KBM-7 (cell line): ENCODE measurements around the gene EMC8.

Experiments used
- DNase-seq: peaks from one replicate; pipeline ENCODE4 v3.0.0-alpha.2; 2015
- in situ Hi-C: fragments of 300-500 bp; cut with MboI; formaldehyde crosslinking; loops from 2 replicates; pipeline ENCODE4 v1.14.3; 2020; ENCODE audit warnings: low sequenced_read_pairs, low pct_unique_long_range_greater_than_20kb, mixed read lengths

The EMC8 gene

GRCh38 chr16:85835956-85836705 lies 36.8 kb upstream of the EMC8 start:
- DNase-seq, result no peak

GRCh38 chr16:85835227-85835751 lies 35.9 kb upstream of the EMC8 start:
- DNase-seq, result no peak
- in situ Hi-C loops, result no loop called here

More at GRCh38 chr16:85835956-85836705, 36.8 kb upstream of the EMC8 start:
- in situ Hi-C loops, result no loop called here

DNA sequence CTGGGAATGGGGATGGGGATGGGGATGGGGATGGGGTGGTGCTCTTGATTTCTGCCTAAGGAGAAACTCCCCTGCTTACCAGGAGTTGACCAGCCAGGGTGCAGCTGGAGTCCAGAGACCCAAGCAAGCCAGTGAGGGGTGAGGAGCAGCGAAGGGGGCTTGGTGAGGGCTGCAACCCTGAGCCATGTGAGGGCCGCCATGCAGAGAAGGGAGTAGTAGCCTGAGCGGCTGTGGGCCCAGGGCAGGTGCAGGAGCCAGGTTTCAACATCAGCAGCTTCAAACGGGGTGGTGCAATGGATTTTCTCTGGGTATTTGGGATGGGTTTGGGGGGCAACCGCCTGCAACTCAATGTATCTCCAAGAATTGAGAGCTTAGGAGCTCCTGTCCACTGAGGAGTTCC lies 35.4 kb upstream of the EMC8 start:
- in situ Hi-C loops, result no loop called here

GRCh38 chr16:85833219-85833920 lies 34.0 kb upstream of the EMC8 start:
- in situ Hi-C loops, result no loop called here
- DNase-seq, result peak; percentile 39

More for the DNA sequence above, 35.4 kb upstream of the EMC8 start:
- DNase-seq, result no peak

- in situ Hi-C loops, result no loop called here
- DNase-seq, result no peak
These were observed 33.4 kb upstream of the EMC8 start for GRCh38 chr16:85832570-85833218.

DNA sequence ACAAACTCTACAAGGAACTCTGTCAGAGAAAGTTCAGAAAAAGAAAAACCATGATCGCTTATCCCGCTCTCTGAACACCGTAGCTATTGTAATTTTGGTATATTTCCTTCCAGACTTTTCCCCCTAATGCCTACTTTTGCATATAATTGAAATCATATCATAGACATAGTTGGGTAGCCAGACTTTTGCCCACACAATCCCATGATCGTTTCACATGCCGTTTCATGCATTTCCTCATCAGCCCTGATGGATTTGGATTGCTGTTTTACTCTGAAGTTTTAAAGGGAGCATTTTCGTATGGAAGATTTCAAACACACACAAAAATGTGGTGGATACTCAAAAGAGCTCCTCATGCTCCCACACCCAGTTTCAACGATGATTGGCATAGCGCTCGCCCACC lies 31.5 kb upstream of the EMC8 start:
- in situ Hi-C loops, result no loop called here
- no peak for DNase-seq

GRCh38 chr16:85829751-85830445 lies 30.6 kb upstream of the EMC8 start:
- in situ Hi-C loops, result loop anchor here (10.0 kb wide), 1 partner anchor 155 kb away; no protein-coding TSS in a partner anchor
- DNase-seq, result peak; percentile 87

GRCh38 chr16:85829171-85829719 lies 29.9 kb upstream of the EMC8 start:
- no peak for DNase-seq
- in situ Hi-C loops, result loop anchor here (10.0 kb wide), 1 partner anchor 156 kb away; no protein-coding TSS in a partner anchor

DNA sequence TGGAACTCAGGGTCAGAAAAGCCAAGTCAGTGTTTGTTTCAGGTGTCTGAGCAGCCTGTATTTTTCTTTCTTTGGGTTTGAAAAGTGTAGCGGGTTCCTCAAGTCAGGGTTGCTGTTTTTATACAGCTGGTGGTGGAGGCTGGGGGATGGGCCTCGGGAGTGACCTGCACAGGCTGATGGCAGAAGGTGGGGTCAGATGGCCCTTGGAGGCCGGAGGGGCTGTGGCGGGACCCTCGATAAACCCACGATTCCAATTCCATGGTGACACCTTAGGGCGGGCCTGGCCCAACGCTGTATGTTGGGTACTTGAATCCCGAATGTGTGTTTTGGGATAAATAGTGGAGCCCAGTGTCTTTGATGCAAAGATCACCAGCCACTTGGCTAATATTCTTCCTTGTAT lies 28.8 kb upstream of the EMC8 start:
- in situ Hi-C loops, result loop anchor here (10.0 kb wide), 1 partner anchor 157 kb away; no protein-coding TSS in a partner anchor

GRCh38 chr16:85826686-85827247 lies 27.4 kb upstream of the EMC8 start:
- DNase-seq, result no peak
- in situ Hi-C loops, result loop anchor here (10.0 kb wide), 1 partner anchor 158 kb away; no protein-coding TSS in a partner anchor

More for the DNA sequence above, 28.8 kb upstream of the EMC8 start:
- no peak for DNase-seq

GRCh38 chr16:85825326-85825725 lies 26.0 kb upstream of the EMC8 start:
- in situ Hi-C loops, result loop anchor here (10.0 kb wide), 1 partner anchor 159 kb away; no protein-coding TSS in a partner anchor
- DNase-seq, result no peak

GRCh38 chr16:85824161-85825135 lies 25.1 kb upstream of the EMC8 start:
- no peak for DNase-seq
- in situ Hi-C loops, result loop anchor here (10.0 to 25.0 kb wide), 2 partner anchors 160 to 688 kb away; partner anchors contain the start of gene FOXF1

- DNase-seq, result no peak
- in situ Hi-C loops, result loop anchor here (10.0 to 25.0 kb wide), 2 partner anchors 161 to 689 kb away; partner anchors contain the start of gene FOXF1
These were observed 24.1 kb upstream of the EMC8 start for GRCh38 chr16:85823328-85823920.

DNA sequence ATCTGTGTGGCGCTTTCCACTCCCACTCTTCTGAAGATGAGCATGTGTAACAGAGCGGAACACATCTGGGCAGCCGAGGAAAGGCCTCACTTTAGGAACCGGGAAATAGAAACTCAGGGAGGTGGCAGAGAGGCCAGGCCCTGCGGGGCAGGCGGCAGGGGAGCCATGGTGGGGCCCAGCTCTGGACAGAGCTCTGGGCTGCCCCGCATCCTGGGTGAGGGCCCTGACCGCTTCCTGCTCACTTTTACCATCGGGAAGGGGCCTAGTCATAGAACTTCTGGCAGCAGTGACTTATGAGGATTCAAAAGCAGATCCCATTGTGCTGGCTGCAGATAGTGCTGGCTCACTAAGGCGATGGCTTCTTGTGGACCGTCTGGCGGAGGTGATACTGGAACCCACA lies 22.8 kb upstream of the EMC8 start:
- in situ Hi-C loops, result loop anchor here (10.0 to 25.0 kb wide), 2 partner anchors 163 to 690 kb away; partner anchors contain the start of gene FOXF1
- DNase-seq, result no peak

- in situ Hi-C loops, result loop anchor here (10.0 to 25.0 kb wide), 2 partner anchors 163 to 691 kb away; partner anchors contain the start of gene FOXF1
- peak; percentile 81 for DNase-seq
These were observed 22.2 kb upstream of the EMC8 start for GRCh38 chr16:85821390-85822135.
